H9 (cell line): Measurements from ENCODE around the gene CLK3. TPM values are rescaled to one million over a fixed set of nuclear protein-coding genes. Genes with fewer than 3 reads are reported as not detected.

ENCODE experiments used
- DNase-seq: peaks from one replicate; pipeline ENCODE4 v3.0.0-alpha.2; 2017
- H2AFZ ChIP-seq: one replicate; pipeline ENCODE4 v1.6.1; 2013; ENCODE audit warnings: mild to moderate bottlenecking, low read length, control low read depth, moderate library complexity
- H2AK5ac ChIP-seq: 2 replicates; pipeline ENCODE4 v1.6.1; 2013; ENCODE audit warnings: low read length, control low read depth, mixed read lengths; ENCODE audit not compliant: insufficient read length
- H2BK120ac ChIP-seq: one replicate; pipeline ENCODE4 v1.6.1; 2013; ENCODE audit warnings: low read depth, mild to moderate bottlenecking, low read length, control low read depth, inconsistent platforms; ENCODE audit not compliant: poor library complexity, severe bottlenecking
- H2BK12ac ChIP-seq: 2 replicates; pipeline ENCODE4 v1.6.1; 2013; ENCODE audit warnings: low read length, control low read depth, mixed read lengths, low read depth; ENCODE audit not compliant: insufficient read length
- H2BK15ac ChIP-seq: 2 replicates; pipeline ENCODE4 v1.6.1; 2013; ENCODE audit warnings: low read depth, low read length, control low read depth
- H2BK20ac ChIP-seq: one replicate; pipeline ENCODE4 v1.6.1; 2013; ENCODE audit warnings: low read depth, mild to moderate bottlenecking, low read length, control low read depth, inconsistent platforms; ENCODE audit not compliant: poor library complexity, severe bottlenecking
- H2BK5ac ChIP-seq: 2 replicates; pipeline ENCODE4 v1.6.1; 2013; ENCODE audit warnings: low read length, control low read depth, mixed read lengths; ENCODE audit not compliant: insufficient read length
- H3K14ac ChIP-seq: 2 replicates; pipeline ENCODE4 v1.6.1; 2013; ENCODE audit warnings: low read length, control low read depth; ENCODE audit not compliant: insufficient read depth
- H3K18ac ChIP-seq: 2 replicates; pipeline ENCODE4 v1.6.1; 2013; ENCODE audit warnings: low read depth, mild to moderate bottlenecking, mixed read lengths, low read length, control low read depth; ENCODE audit not compliant: insufficient read length
- H3K23ac ChIP-seq: 2 replicates; pipeline ENCODE4 v1.6.1; 2013; ENCODE audit warnings: low read length, control low read depth, mixed read lengths, low read depth; ENCODE audit not compliant: insufficient read length
- H3K23me2 ChIP-seq: 2 replicates; pipeline ENCODE4 v1.6.1; 2013; ENCODE audit warnings: low read depth, mild to moderate bottlenecking, mixed read lengths, low read length, control low read depth; ENCODE audit not compliant: insufficient read length, poor library complexity, severe bottlenecking
- H3K27ac ChIP-seq: 2 replicates; pipeline ENCODE4 v1.5.1; 2013; ENCODE audit warnings: low read length, control low read depth, mixed read lengths, low read depth; ENCODE audit not compliant: insufficient read length
- H3K27me3 ChIP-seq: 2 replicates; pipeline ENCODE4 v1.6.1; 2013; ENCODE audit warnings: low read length, control low read depth, inconsistent platforms; ENCODE audit not compliant: insufficient read depth
- H3K4ac ChIP-seq: 2 replicates; pipeline ENCODE4 v1.6.1; 2013; ENCODE audit warnings: low read depth, mild to moderate bottlenecking, control low read depth, inconsistent platforms, low read length, moderate library complexity
- H3K4me1 ChIP-seq: 2 replicates; pipeline ENCODE4 v1.6.1; 2013; ENCODE audit warnings: low read length, control low read depth, inconsistent platforms; ENCODE audit not compliant: insufficient read depth
- H3K4me2 ChIP-seq: 2 replicates; pipeline ENCODE4 v1.6.1; 2013; ENCODE audit warnings: low read length, control low read depth, mixed read lengths; ENCODE audit not compliant: insufficient read length, insufficient read depth
- H3K56ac ChIP-seq: 2 replicates; pipeline ENCODE4 v1.6.1; 2013; ENCODE audit warnings: low read depth, mild to moderate bottlenecking, mixed read lengths, low read length, control low read depth; ENCODE audit not compliant: insufficient read length
- H3K79me1 ChIP-seq: 2 replicates; pipeline ENCODE4 v1.6.1; 2013; ENCODE audit warnings: low read depth, mild to moderate bottlenecking, moderate library complexity, low read length, control low read depth, inconsistent platforms; ENCODE audit not compliant: insufficient read depth, poor library complexity, severe bottlenecking
- H3K79me2 ChIP-seq: 2 replicates; pipeline ENCODE4 v1.6.1; 2013; ENCODE audit warnings: low read length, control low read depth, inconsistent platforms; ENCODE audit not compliant: insufficient read depth
- H3K9ac ChIP-seq: 2 replicates; pipeline ENCODE4 v1.6.1; 2013; ENCODE audit warnings: low read length, control low read depth, mixed read lengths; ENCODE audit not compliant: insufficient read length; ENCODE audit errors: extremely low read depth
- H3K9me3 ChIP-seq: one replicate; pipeline ENCODE4 v1.6.1; 2013; ENCODE audit warnings: low read depth, low read length, inconsistent platforms; ENCODE audit not compliant: control insufficient read depth
- H3T11ph ChIP-seq: one replicate; pipeline ENCODE4 v1.6.1; 2013; ENCODE audit warnings: mild to moderate bottlenecking, low read length, control low read depth, inconsistent platforms
- H4K20me1 ChIP-seq: one replicate; pipeline ENCODE4 v1.6.1; 2013; ENCODE audit not compliant: control insufficient read depth, insufficient read length, insufficient read depth
- H4K5ac ChIP-seq: 2 replicates; pipeline ENCODE4 v1.6.1; 2013; ENCODE audit warnings: low read depth, mild to moderate bottlenecking, mixed read lengths, low read length, control low read depth; ENCODE audit not compliant: insufficient read length
- H4K8ac ChIP-seq: replicated peaks from 2 replicates; pipeline ENCODE4 v1.6.1; 2013; ENCODE audit warnings: low read length, control low read depth, mixed read lengths, low read depth; ENCODE audit not compliant: insufficient read length
- H4K91ac ChIP-seq: 2 replicates; pipeline ENCODE4 v1.6.1; 2013; ENCODE audit warnings: low read depth, mild to moderate bottlenecking, moderate library complexity, mixed read lengths, low read length, control low read depth; ENCODE audit not compliant: insufficient read length
- H3K27ac Mint-ChIP-seq, 3 experiments: 2 replicates in 2 of 3; 3 replicates in 1 of 3; pipeline ENCODE4 v1.8.0; 2020 to 2021; ENCODE audit warnings: mixed read lengths in 3 of 3, mild to moderate bottlenecking in 1 of 3, moderate library complexity in 1 of 3
- H3K27me3 Mint-ChIP-seq: 2 replicates; pipeline ENCODE4 v1.8.0; 2021; ENCODE audit warnings: low read depth, mild to moderate bottlenecking, moderate library complexity, mixed read lengths
- H3K36me3 Mint-ChIP-seq, 3 experiments: 2 replicates in 2 of 3; 3 replicates in 1 of 3; pipeline ENCODE4 v1.8.0; 2020 to 2021; ENCODE audit warnings: low read depth in 3 of 3, mixed read lengths in 3 of 3; ENCODE audit not compliant: insufficient read depth in 1 of 3
- H3K4me1 Mint-ChIP-seq, 2 experiments: 2 replicates each; pipeline ENCODE4 v1.8.0; 2020; ENCODE audit warnings: mixed read lengths in 2 of 2
- H3K4me3 Mint-ChIP-seq, 2 experiments: 2 replicates in 1 of 2; 3 replicates in 1 of 2; pipeline ENCODE4 v1.8.0; 2020 to 2021; ENCODE audit warnings: mild to moderate bottlenecking in 2 of 2, mixed read lengths in 2 of 2, moderate library complexity in 1 of 2
- H3K9me3 Mint-ChIP-seq, 2 experiments: 2 replicates in 1 of 2; 3 replicates in 1 of 2; pipeline ENCODE4 v1.8.0; 2020; ENCODE audit warnings: mild to moderate bottlenecking in 2 of 2, mixed read lengths in 2 of 2, moderate library complexity in 1 of 2
- CTCF ChIP-seq: fragments of 200-600 bp; sonication (generic); conservative IDR thresholded peaks from 3 replicates; pipeline ENCODE4 v1.8.0; 2021; ENCODE audit warnings: antibody characterized with exemption, mild to moderate bottlenecking
- WGBS: extraction: QIAGEN DNeasy Blood & Tissue Kit; methylation state at CpG from one replicate; pipeline ENCODE4 v1.1.7; 2013; ENCODE audit warnings: missing lambda C conversion rate, low lambda C conversion rate, mixed read lengths; ENCODE audit not compliant: insufficient read length; ENCODE audit errors: extremely low coverage; 5-methylcytosine and 5-hydroxymethylcytosine counted together
- total RNA-seq: library from RNA; stranded (reverse); gene quantifications from 2 replicates; pipeline ENCODE4 v1.2.1, GENCODE V29; 2021

CLK3 gene
- total RNA-seq, 1 experiment from 2014 or later: 40.8 TPM

GRCh38 chr15:74608786-74609185 is 6.8 kb upstream of the CLK3 start:
- H3K14ac ChIP-seq: no peak overlapping the region; the same call in 1 of the 2 replicates
- no peaks in the 10 kb centered on the region; the same call in 1 of the 2 replicates for H3K27me3 ChIP-seq
- TF ChIP-seq CTCF: no peak
- H3K4ac ChIP-seq: no peak overlapping the region
- Mint-ChIP-seq H3K36me3 (no peaks in the 10 kb centered on the region; a peak in 1 of 7 replicates), H3K4me3 (no peak overlapping the region), H3K27me3 (peaks cover 35% of the 10 kb centered on the region), H3K27ac (peak overlapping the region in 1 of 3 experiments; percentile 65; a peak in 1 of 7 replicates), H3K9me3 (no peaks in the 10 kb centered on the region), H3K4me1 (0 out of 4 replicates have a peak, but pooled peaks cover 0 to 2% of the 10 kb centered on the region in 2 experiments)
- H2BK20ac ChIP-seq: no peak overlapping the region
- no peak overlapping the region for H3K18ac ChIP-seq
- no peaks in the 10 kb centered on the region for H3K9me3 ChIP-seq
- no peak overlapping the region for H2BK120ac ChIP-seq
- WGBS: no CpG with 5 or more reads among the region's 3 CpGs
- no peak overlapping the region for H3K9ac ChIP-seq
- H4K20me1 ChIP-seq: no peaks in the 10 kb centered on the region
- H4K91ac ChIP-seq: no peak overlapping the region
- no peak overlapping the region for H2AFZ ChIP-seq
- no peak overlapping the region for H4K8ac ChIP-seq
- H2BK5ac ChIP-seq: no peak overlapping the region
- no peak overlapping the region for H3T11ph ChIP-seq
- no peaks in the 10 kb centered on the region for H3K79me2 ChIP-seq
- H3K27ac ChIP-seq: no peak overlapping the region
- no peak overlapping the region for H3K23ac ChIP-seq
- H3K4me1 ChIP-seq: no peaks in the 10 kb centered on the region
- H2BK15ac ChIP-seq: no peak overlapping the region
- no peak overlapping the region for H3K56ac ChIP-seq
- no peaks in the 10 kb centered on the region for H3K79me1 ChIP-seq
- no peak overlapping the region for H3K4me2 ChIP-seq
- H2BK12ac ChIP-seq: no peak overlapping the region
- no peak for DNase-seq
- H2AK5ac ChIP-seq: no peak overlapping the region
- H3K23me2 ChIP-seq: no peaks in the 10 kb centered on the region
- H4K5ac ChIP-seq: no peak overlapping the region
